Testis (tissue), 2 donors: ENCODE measurements around the gene CD96.

Experiments used
- CTCF ChIP-seq, 3 experiments: fragments of 450-650 bp in 2 of 3; fragments of 200-600 bp in 1 of 3; sonication (generic) in 1 of 3; IDR thresholded peaks; one replicate each; pipeline ENCODE4 v1.5.1; 2016 to 2019; ENCODE audit warnings: antibody characterized with exemption in 3 of 3, mild to moderate bottlenecking in 2 of 3, moderate library complexity in 1 of 3
- POLR2A ChIP-seq: fragments of 450-650 bp; IDR thresholded peaks from one replicate; pipeline ENCODE4 v1.6.1; 2017; ENCODE audit warnings: antibody characterized with exemption, mild to moderate bottlenecking, moderate library complexity

- TF ChIP-seq CTCF (IDR thresholded peaks at IDR 0.05) (no peak), POLR2A (no peak)
Measured at GRCh38 chr3:111662012-111662411, 120.0 kb downstream of the CD96 start.
